H1 (cell line): ENCODE data around the gene BSND. TPM values are rescaled to one million over a fixed set of nuclear protein-coding genes. Genes with fewer than 3 reads are reported as not detected.
A peak's percentile ranks its signal among the peaks of the same experiment; 100 is the strongest.

Experiments
- BCL11A ChIP-seq, 2 experiments: IDR thresholded peaks; one replicate each; pipeline ENCODE4 v1.6.1; 2011; ENCODE audit warnings: low read depth in 2 of 2, low read length in 2 of 2, mild to moderate bottlenecking in 2 of 2
- EP300 ChIP-seq, 2 experiments: IDR thresholded peaks; 1 replicate in 1 of 2; 2 replicates in 1 of 2; pipeline ENCODE4 v1.6.1; 2011 to 2012; ENCODE audit warnings: low read depth in 2 of 2, low read length in 2 of 2, mild to moderate bottlenecking in 2 of 2, borderline replicate concordance in 1 of 2, inconsistent platforms in 1 of 2, moderate library complexity in 1 of 2
- HDAC2 ChIP-seq, 2 experiments: fragments of 300-600 bp in 1 of 2; sonication (generic) in 1 of 2; IDR thresholded peaks; 2 replicates each; pipeline ENCODE4 v1.6.1; 2011 to 2012; ENCODE audit warnings: low read depth in 2 of 2, low read length in 2 of 2, mild to moderate bottlenecking in 2 of 2, moderate library complexity in 2 of 2, borderline replicate concordance in 1 of 2, inconsistent platforms in 1 of 2
- JUND ChIP-seq: IDR thresholded peaks from 2 replicates; pipeline ENCODE4 v1.6.1; 2011; ENCODE audit warnings: mild to moderate bottlenecking, improper control_type of control experiment, low read length
- KDM5A ChIP-seq: fragments of 200-600 bp; IDR thresholded peaks from 2 replicates; pipeline ENCODE4 v1.7.1; 2012; ENCODE audit warnings: mild to moderate bottlenecking, low read length, inconsistent platforms, mixed read lengths
- NRF1 ChIP-seq: IDR thresholded peaks from 2 replicates; pipeline ENCODE4 v1.6.1; 2011; ENCODE audit warnings: mild to moderate bottlenecking, low read depth, low read length, improper control_type of control experiment
- PHF8 ChIP-seq: fragments of 200-600 bp; sonication (generic); conservative IDR thresholded peaks from 2 replicates; pipeline ENCODE4 v1.7.1; 2012; ENCODE audit warnings: low read depth, mild to moderate bottlenecking, inconsistent platforms, low read length, moderate library complexity
- RAD21 ChIP-seq, 2 experiments: IDR thresholded peaks in 1 of 2; conservative IDR thresholded peaks in 1 of 2; 2 replicates each; pipeline ENCODE4 v1.6.1; 2011; ENCODE audit warnings: low read depth in 2 of 2, low read length in 2 of 2, improper control_type of control experiment in 1 of 2, inconsistent platforms in 1 of 2, mild to moderate bottlenecking in 1 of 2, moderate library complexity in 1 of 2
- RBBP5 ChIP-seq: IDR thresholded peaks from 2 replicates; pipeline ENCODE4 v1.7.1; 2012; ENCODE audit warnings: low read depth, mild to moderate bottlenecking, inconsistent platforms, low read length, moderate library complexity, borderline replicate concordance
- RFX5 ChIP-seq: IDR thresholded peaks from 2 replicates; pipeline ENCODE4 v1.6.1; 2011; ENCODE audit warnings: low read depth, low read length, improper control_type of control experiment, borderline replicate concordance
- RXRA ChIP-seq: IDR thresholded peaks from 2 replicates; pipeline ENCODE4 v1.6.1; 2011; ENCODE audit warnings: low read depth, mild to moderate bottlenecking, low read length, moderate library complexity; ENCODE audit not compliant: insufficient read depth
- SIRT6 ChIP-seq: IDR thresholded peaks from one replicate; pipeline ENCODE4 v1.7.1; 2012; ENCODE audit warnings: low read length, inconsistent platforms
- SP4 ChIP-seq: IDR thresholded peaks from 2 replicates; pipeline ENCODE4 v1.6.1; 2012; ENCODE audit warnings: low read length, inconsistent platforms
- SUZ12 ChIP-seq: fragments of 200-600 bp; sonication (generic); IDR thresholded peaks from 2 replicates; pipeline ENCODE4 v1.6.1; 2012; ENCODE audit warnings: mild to moderate bottlenecking, inconsistent platforms, low read length, moderate library complexity, mixed read lengths
- TAF7 ChIP-seq: optimal IDR thresholded peaks from 2 replicates; pipeline ENCODE3; 2011; ENCODE audit warnings: low read depth, mild to moderate bottlenecking, inconsistent platforms, low read length, moderate library complexity, borderline replicate concordance
- TCF12 ChIP-seq: IDR thresholded peaks from 2 replicates; pipeline ENCODE4 v1.6.1; 2011; ENCODE audit warnings: low read depth, mild to moderate bottlenecking, low read length
- ZNF274 ChIP-seq: IDR thresholded peaks from 2 replicates; pipeline ENCODE4 v1.7.0; 2012; ENCODE audit warnings: low read length, borderline replicate concordance; ENCODE audit errors: extremely low read depth
- polyA plus RNA-seq, 7 experiments: library from polyadenylated mRNA; depleted of rRNA in 3 of 7; stranded (reverse) in 5 of 7; unstranded in 2 of 7; fragments of >200 nt in 5 of 7; fragments of 200-250 nt in 2 of 7; gene quantifications; 1 replicate in 5 of 7; 2 replicates in 1 of 7; 4 replicates in 1 of 7; pipeline versions ENCODE4 v1.2.1 to v1.2.3, GENCODE V29; 2011 to 2013; ENCODE audit warnings: missing spikeins in 2 of 7, mixed read lengths in 2 of 7
- total RNA-seq: library from RNA; stranded (reverse); fragmentation: NEBNext Ultra II Directional; extraction: Animal tissue kit (Norgen Biotek cat#: 25700); gene quantifications from 2 replicates; pipeline ENCODE4 v1.2.1, GENCODE V29; 2021
- TF ChIP-seq, protein P1 (sequence below): IDR thresholded peaks from 2 replicates; pipeline ENCODE4 v1.6.1; 2011; ENCODE audit warnings: low read depth, mild to moderate bottlenecking, low read length; ENCODE audit not compliant: insufficient read depth
- TF ChIP-seq, protein P2 (sequence below), 3 experiments: IDR thresholded peaks; 1 replicate in 2 of 3; 2 replicates in 1 of 3; pipeline versions ENCODE4 v1.5.1 to v1.6.1; 2011; ENCODE audit warnings: low read length in 3 of 3, mild to moderate bottlenecking in 3 of 3, inconsistent platforms in 2 of 3, low read depth in 1 of 3, moderate library complexity in 1 of 3; ENCODE audit not compliant: insufficient read depth in 1 of 3; ENCODE audit errors: control extremely low read depth in 1 of 3
- TF ChIP-seq, protein P3 (sequence below): IDR thresholded peaks from 2 replicates; pipeline ENCODE4 v1.6.1; 2012; ENCODE audit warnings: inconsistent platforms

The BSND gene
- total and polyA plus RNA-seq, 2 of the 8 experiments (the other 6 are each of a cell fraction or from before 2014, with no cell fraction given), result 0.43 to 0.68 TPM

DNA sequence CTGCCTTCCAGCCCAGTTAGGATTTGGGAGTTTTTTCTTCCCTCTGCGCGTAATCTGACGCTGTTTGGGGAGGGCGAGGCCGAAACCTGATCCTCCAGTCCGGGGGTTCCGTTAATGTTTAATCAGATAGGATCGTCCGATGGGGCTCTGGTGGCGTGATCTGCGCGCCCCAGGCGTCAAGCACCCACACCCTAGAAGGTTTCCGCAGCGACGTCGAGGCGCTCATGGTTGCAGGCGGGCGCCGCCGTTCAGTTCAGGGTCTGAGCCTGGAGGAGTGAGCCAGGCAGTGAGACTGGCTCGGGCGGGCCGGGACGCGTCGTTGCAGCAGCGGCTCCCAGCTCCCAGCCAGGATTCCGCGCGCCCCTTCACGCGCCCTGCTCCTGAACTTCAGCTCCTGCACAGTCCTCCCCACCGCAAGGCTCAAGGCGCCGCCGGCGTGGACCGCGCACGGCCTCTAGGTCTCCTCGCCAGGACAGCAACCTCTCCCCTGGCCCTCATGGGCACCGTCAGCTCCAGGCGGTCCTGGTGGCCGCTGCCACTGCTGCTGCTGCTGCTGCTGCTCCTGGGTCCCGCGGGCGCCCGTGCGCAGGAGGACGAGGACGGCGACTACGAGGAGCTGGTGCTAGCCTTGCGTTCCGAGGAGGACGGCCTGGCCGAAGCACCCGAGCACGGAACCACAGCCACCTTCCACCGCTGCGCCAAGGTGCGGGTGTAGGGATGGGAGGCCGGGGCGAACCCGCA lies 40.8 kb downstream of the BSND start, which contains the start of gene PCSK9 (continued):
- no peak for TF ChIP-seq TCF12
- no peak for TF ChIP-seq RFX5
- TF ChIP-seq RAD21 (IDR thresholded peaks at IDR 0.05 in 1 of 2, conservative IDR thresholded peaks at IDR 0.05 in 1 of 2; ENCODE audit: low read depth in 2 of 2, low read length in 2 of 2), result no peak
- no peak for TF ChIP-seq HDAC2 (IDR thresholded peaks at IDR 0.05; ENCODE audit: borderline replicate concordance in 1 of 2, low read depth in 2 of 2, low read length in 2 of 2)
- no peak for TF ChIP-seq RBBP5
- TF ChIP-seq, protein P1, sequence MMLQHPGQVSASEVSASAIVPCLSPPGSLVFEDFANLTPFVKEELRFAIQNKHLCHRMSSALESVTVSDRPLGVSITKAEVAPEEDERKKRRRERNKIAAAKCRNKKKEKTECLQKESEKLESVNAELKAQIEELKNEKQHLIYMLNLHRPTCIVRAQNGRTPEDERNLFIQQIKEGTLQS, result no peak
- no peak for TF ChIP-seq JUND
- no peak for TF ChIP-seq NRF1
- TF ChIP-seq SP4, result no peak
- no peak for TF ChIP-seq RXRA
- TF ChIP-seq PHF8, result no peak
- no peak for TF ChIP-seq BCL11A (IDR thresholded peaks at IDR 0.05; ENCODE audit: low read depth in 2 of 2, low read length in 2 of 2)
- peak; percentile 86 for TF ChIP-seq SUZ12
- TF ChIP-seq ZNF274, result no peak
- no peak for TF ChIP-seq EP300 (IDR thresholded peaks at IDR 0.05; ENCODE audit: borderline replicate concordance in 1 of 2, low read depth in 2 of 2, low read length in 2 of 2)
- TF ChIP-seq, protein P2, sequence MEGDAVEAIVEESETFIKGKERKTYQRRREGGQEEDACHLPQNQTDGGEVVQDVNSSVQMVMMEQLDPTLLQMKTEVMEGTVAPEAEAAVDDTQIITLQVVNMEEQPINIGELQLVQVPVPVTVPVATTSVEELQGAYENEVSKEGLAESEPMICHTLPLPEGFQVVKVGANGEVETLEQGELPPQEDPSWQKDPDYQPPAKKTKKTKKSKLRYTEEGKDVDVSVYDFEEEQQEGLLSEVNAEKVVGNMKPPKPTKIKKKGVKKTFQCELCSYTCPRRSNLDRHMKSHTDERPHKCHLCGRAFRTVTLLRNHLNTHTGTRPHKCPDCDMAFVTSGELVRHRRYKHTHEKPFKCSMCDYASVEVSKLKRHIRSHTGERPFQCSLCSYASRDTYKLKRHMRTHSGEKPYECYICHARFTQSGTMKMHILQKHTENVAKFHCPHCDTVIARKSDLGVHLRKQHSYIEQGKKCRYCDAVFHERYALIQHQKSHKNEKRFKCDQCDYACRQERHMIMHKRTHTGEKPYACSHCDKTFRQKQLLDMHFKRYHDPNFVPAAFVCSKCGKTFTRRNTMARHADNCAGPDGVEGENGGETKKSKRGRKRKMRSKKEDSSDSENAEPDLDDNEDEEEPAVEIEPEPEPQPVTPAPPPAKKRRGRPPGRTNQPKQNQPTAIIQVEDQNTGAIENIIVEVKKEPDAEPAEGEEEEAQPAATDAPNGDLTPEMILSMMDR (IDR thresholded peaks at IDR 0.05; ENCODE audit: control extremely low read depth in 1 of 3, insufficient read depth in 1 of 3, low read depth in 1 of 3, low read length in 3 of 3), result no peak
- TF ChIP-seq TAF7, result no peak
- TF ChIP-seq, protein P3, sequence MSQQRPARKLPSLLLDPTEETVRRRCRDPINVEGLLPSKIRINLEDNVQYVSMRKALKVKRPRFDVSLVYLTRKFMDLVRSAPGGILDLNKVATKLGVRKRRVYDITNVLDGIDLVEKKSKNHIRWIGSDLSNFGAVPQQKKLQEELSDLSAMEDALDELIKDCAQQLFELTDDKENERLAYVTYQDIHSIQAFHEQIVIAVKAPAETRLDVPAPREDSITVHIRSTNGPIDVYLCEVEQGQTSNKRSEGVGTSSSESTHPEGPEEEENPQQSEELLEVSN, result peak; percentile 64
- no peak for TF ChIP-seq KDM5A
- no peak for TF ChIP-seq SIRT6
